ENCODE results near the gene PAM16. TPM values are rescaled to one million over a fixed set of nuclear protein-coding genes. Genes with fewer than 3 reads are reported as not detected.
A peak's percentile ranks its signal among the peaks of the same experiment; 100 is the strongest.

The PAM16 gene
- total RNA-seq, 1 donor from 2014 or later, result 41.2 TPM

GRCh38 chr16:4319454-4320421, 31.4 kb downstream of the PAM16 start:
- ATAC-seq, result no peak

GRCh38 chr16:4318967-4319366, 32.2 kb downstream of the PAM16 start:
- Histone ChIP-seq H3K4me3 (no peak overlapping the region), H3K36me3 (no peaks in the 10 kb centered on the region), H3K9me3 (no peaks in the 10 kb centered on the region), H3K27ac (peak overlapping the region; percentile 76), H3K4me1 (peaks cover 58% of the 10 kb centered on the region), H3K27me3 (no peaks in the 10 kb centered on the region)
- DNase-seq, result no peak
- no peak for TF ChIP-seq CTCF (IDR thresholded peaks at IDR 0.05)
- intact Hi-C loops (cut with DNase I), result no loop called here
- ATAC-seq, result no peak

More at GRCh38 chr16:4319454-4320421, 31.4 kb downstream of the PAM16 start:
- Histone ChIP-seq H3K4me3 (no peak overlapping the region), H3K27me3 (no peaks in the 10 kb centered on the region), H3K4me1 (peaks cover 63% of the 10 kb centered on the region), H3K9me3 (no peaks in the 10 kb centered on the region), H3K36me3 (no peaks in the 10 kb centered on the region), H3K27ac (peak overlapping the region; percentile 76)
- TF ChIP-seq CTCF (IDR thresholded peaks at IDR 0.05), result no peak
- DNase-seq, result peak; percentile 73
- intact Hi-C loops (cut with DNase I), result no loop called here

- Histone ChIP-seq H3K27me3 (no peaks in the 10 kb centered on the region), H3K27ac (peak overlapping the region; percentile 76), H3K4me3 (peak overlapping the region; percentile 1), H3K36me3 (no peaks in the 10 kb centered on the region), H3K9me3 (no peaks in the 10 kb centered on the region), H3K4me1 (peaks cover 53% of the 10 kb centered on the region)
- no peak for TF ChIP-seq CTCF (IDR thresholded peaks at IDR 0.05)
- ATAC-seq (no peak), DNase-seq (no peak)
- intact Hi-C loops (cut with DNase I), result no loop called here
Observed at GRCh38 chr16:4318451-4318910, 32.6 kb downstream of the PAM16 start.

GRCh38 chr16:4317532-4318450, 33.3 kb downstream of the PAM16 start:
- no peak for TF ChIP-seq CTCF (IDR thresholded peaks at IDR 0.05)
- Histone ChIP-seq H3K9me3 (no peaks in the 10 kb centered on the region), H3K4me1 (peaks cover 47% of the 10 kb centered on the region), H3K36me3 (no peaks in the 10 kb centered on the region), H3K27me3 (no peaks in the 10 kb centered on the region), H3K27ac (peak overlapping the region; percentile 76), H3K4me3 (peak overlapping the region; percentile 64)
- intact Hi-C loops (cut with DNase I), result no loop called here
- peak; percentile 2 for ATAC-seq
- peak; percentile 71 for DNase-seq

- no peaks in the 10 kb centered on the region for H3K36me3 ChIP-seq
- peak; percentile 59 for ATAC-seq
- intact Hi-C loops (cut with DNase I), result no loop called here
- H3K9me3 ChIP-seq, result no peaks in the 10 kb centered on the region
- peak; percentile 90 for DNase-seq
- no peaks in the 10 kb centered on the region for H3K27me3 ChIP-seq
- peak overlapping the region; percentile 64 for H3K4me3 ChIP-seq
- H3K4me1 ChIP-seq, result peaks cover 45% of the 10 kb centered on the region
- no peak for TF ChIP-seq CTCF (IDR thresholded peaks at IDR 0.05)
- H3K27ac ChIP-seq, result peak overlapping the region; percentile 76
Observed at GRCh38 chr16:4316864-4317531, 34.1 kb downstream of the PAM16 start.
